HG03558 (cell line): ENCODE data around the gene YAE1.
"Not testable (repeated sequence)": the region's sequence is repeated elsewhere in the genome, so short reads cannot be mapped to it uniquely, and the experiment has no call there.

ENCODE experiments used
- ATAC-seq: cut with Tn5 transposase; IDR thresholded peaks from one replicate; pipeline ENCODE4 v1.9.1; 2021; ENCODE audit warnings: moderate number of reproducible peaks; ENCODE audit not compliant: unreplicated experiment; ENCODE audit errors: extremely low read depth

The YAE1 gene, protein sequence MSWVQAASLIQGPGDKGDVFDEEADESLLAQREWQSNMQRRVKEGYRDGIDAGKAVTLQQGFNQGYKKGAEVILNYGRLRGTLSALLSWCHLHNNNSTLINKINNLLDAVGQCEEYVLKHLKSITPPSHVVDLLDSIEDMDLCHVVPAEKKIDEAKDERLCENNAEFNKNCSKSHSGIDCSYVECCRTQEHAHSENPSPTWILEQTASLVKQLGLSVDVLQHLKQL

DNA sequence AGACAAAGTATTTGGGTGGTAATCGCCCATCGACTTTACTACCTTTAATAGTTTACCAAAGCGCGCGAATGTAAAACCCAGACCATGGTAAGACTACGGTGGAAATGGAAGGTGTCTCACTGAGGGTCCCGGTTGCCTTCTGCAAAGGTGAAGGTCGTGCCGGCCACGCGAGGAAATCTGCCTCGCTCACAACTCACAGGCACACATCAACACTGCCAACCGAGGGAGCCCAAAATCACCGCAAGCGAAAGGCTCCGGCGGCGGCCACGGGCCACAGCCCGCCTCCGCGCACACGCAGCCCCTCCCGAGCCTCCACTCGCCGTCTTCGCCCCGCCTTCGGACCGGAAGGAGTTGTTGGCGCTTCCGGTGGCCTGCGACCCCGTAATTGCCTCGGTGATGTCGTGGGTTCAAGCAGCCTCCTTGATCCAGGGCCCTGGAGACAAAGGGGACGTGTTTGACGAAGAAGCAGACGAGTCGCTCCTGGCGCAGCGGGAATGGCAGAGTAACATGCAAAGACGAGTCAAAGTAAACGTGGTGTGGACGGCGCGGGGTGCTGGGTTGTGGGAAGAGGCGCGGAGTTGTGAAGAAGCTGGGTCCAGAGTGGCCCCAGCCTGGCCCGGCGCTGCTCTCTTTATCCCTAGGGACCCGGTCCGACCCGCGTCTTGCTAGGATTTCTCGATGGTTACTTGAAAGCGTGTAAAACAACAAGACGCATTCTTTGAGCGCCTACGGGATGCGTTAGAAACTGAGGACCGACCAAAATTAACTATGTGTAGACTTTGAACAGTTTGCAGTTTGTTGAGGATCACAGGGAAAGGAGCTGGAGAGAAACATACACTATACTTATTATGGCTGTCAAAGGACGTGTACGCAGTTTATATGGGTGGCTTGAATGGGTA lies at the start of gene YAE1:
YAE1 (plus strand) TSS at position 382 of the 899 bp plus-strand sequence; CDS start at position 397, 15 bp downstream.
- ATAC-seq: peak; percentile 93

DNA sequence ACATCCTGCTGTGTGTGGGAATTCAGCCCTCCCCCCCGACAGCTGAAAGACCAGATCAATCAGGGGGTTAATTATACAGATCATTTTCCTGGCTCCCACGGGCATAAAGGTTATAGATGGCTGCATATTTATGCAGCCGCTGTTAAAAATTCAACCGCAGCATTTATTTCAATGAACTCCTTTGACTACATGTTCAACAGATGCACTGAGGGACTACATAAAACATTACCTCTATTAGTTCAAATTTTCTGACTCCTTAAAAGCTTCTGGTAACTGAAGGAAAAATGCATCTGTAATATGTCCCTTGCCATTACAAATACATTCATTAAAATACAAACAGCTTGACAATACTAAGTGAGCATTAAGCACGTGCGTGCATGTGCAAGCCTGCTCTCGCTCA lies 49.7 kb upstream of the YAE1 start:
- ATAC-seq: no peak

DNA sequence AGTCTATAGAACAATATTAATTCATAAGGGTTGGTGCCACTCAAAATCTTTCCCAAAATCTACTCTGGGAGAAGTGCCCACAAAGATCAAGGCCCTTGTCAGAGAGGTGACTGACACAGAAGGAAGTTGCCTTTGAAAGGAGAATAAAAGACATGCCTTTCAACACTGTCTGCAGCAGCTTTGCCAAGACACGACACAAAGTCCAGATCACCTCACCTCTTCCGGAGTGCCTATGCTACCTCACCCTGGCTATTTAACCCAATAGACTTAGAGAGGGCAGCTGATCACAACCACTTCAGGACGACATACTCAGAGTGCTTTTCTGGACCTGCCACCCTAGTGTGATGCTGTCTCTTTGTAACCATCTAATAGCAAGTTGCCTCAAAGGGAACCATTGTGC lies 49.0 kb upstream of the YAE1 start:
- no peak for ATAC-seq

DNA sequence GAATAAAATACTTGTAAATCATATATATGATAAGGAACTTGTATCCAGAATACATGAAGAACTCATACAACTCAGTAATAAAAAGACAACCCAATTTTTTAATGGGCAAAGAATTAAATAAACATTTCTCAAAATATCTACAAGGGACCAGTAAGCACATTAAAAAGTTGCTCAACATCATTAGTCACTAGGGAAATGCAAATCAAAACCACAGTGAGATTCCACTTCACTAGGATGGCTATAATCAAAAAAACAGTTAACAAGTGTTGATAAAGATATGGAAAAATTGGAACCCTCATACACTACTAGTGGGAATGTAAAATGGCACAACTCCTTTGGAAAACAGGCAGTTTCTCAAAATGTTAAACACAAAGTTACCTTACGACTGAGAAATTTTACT lies 40.3 kb upstream of the YAE1 start:
- ATAC-seq: no peak

DNA sequence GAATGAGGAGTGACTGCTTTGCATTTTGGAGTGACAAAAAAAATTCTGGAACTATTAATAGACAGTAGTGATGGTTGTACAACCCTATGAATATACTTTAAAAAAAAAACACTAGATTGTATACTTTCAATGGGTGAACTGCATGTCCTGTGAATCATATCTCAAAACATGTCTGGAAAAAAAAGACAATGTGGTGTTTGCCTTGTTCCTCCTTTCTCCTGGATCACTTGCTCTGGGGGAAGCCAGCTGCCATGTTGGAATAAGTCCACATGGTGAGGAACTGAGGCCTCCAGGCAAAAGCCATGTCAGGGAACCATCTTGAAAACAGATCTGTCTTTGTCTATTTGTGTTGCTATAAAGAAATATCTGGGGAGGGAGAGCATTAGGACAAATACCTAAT lies 39.5 kb upstream of the YAE1 start:
- no peak for ATAC-seq

DNA sequence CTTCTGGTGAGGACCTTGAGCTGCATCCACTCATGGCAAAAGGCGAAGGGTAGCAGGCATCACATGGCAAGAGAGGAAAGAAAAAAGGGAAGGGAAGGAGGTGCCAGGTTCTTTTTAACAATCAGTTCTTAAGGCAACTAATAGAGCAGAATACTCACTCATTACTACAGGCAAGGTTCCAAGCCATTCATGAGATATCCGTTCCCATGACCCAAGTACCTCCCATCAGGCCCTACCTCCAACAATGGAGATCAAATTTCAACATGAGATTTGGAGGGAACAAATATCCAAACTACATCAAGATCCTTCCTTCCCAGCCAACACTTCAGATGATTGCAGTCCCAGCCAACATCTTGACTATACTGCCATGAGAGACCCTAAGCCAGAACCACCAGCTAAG lies 38.9 kb upstream of the YAE1 start:
- no peak for ATAC-seq

DNA sequence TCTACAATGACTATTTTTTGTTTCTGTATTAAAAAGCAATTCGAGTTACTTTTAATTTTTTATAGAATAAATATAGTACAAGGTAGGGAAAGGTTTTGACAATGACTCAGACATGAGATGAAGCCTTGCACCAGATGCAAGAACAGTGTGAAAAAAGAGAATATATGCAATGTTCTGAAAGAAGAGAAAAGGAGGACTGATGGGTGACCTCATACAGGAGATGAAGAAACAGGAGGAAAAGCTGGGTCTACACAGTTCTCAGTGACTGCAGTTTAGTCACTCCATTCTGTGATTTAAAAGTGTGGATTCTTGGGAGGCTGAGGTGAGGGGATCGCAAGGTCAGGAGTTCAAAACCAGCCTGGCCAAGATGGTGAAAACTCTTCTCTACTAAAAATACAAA lies 38.3 kb upstream of the YAE1 start:
- ATAC-seq: no peak

DNA sequence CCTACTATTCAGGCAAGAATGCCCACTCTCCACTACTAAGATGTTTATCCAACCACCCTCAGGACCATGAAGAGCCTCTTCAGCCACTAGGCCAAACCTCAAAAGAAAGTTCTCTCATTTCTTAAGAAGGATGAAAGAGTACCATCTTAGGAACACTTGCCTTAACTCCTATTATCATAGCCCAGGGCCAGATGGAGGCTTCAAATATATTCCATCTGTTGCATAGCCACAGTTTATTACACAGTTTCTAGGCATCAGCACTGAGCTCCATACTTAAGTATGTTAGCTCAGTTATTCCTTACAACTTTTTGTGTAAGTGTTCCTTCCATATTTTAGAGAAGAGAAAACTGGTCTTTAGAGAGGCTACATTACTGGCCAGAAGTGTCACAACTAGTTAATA lies 37.4 kb upstream of the YAE1 start:
- ATAC-seq: no peak

DNA sequence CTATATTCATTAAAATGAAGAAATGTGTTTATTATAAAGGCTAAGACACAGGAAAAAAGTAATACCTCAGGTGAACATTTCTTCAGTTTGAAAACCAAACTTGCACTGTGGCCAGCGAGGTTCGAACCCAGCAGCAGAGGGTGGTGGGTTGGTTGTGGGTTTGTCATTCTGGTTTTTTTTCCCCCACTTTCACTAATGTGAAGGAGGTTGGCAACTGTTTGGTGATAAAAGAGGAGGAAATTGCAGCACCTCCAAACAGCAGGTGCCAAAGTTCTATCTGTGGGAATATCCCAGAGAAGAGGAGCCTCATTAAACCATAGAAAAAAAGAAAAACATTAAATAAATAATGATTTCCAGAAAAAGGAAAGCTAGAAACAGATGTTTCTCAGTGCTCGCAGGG lies 36.6 kb upstream of the YAE1 start:
- no peak for ATAC-seq

DNA sequence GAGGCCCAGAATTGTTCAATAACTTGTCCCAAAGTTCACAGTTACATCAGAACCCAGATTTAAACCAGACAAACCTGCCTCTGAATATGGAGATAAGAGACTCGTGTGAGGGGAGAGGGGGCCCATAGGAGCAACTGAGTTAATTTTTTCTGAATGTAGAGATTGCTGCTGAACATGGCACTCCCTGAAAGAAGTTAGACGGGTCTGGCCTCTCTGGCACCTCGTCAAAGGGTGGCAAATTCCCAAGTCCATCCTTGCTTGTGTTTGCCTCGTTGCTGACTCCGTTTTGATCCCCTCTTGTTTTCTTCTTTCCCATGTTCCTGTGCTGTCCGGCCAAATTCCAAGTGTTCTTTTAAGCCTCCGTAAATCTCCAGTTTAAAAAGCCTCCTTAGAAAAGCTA lies 35.2 kb upstream of the YAE1 start:
- no peak for ATAC-seq

DNA sequence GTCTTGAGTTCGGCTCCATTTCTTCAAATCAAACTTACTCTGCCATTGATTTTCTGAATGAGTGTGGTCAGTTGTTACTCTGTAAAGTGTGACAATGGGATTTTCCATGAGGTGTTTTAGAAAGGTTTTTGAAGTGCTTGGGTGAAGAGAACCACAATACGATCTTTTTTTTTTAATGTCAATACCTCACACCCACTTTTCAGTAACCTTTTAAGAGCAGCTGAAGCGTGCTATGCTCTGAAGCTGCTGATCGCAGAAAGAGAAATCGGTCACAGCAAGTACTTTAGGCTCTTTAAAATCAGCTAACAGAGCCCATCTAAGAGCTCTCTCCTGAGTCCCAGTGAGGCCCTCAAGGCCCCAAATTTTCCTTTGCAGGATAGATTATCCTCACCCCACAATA lies 34.4 kb upstream of the YAE1 start:
- no peak for ATAC-seq

DNA sequence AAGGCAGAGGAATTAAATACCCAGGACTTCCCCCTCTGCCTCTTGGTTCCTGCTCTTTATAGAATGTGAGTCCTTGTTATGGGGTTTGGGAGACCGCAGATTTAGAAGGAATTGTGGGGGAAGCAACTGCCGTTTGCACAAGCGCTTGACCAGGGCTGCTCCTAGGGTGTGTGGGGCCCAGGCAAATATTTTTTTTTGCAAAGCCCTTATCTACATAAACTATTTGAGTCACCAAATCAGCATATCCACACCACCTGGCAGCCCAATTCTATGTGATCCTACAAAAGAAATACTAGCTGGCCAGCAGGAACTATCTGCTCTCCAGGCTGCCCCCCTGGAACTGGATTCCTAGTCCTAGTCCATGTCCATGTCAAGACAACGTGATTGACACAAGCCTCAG lies 33.4 kb upstream of the YAE1 start:
- no peak for ATAC-seq

DNA sequence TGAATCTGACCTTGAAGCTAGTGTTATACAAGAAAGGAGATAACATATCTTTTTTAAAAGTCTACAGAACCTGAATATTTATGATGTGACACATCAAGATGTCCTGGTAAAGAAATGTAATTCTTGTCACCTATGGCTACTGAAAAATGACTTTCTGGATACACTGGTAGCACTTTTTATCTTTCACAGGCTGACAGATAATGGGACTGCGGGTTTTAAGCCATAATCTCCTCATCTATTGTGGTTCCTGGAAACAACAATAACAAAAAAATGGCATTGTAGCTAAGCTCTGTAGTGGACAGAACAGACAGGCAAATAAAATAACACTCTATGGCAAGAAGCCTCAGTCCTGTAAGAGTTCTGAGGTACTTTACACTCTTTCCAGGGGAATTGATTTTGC lies 31.6 kb upstream of the YAE1 start:
- ATAC-seq: no peak

DNA sequence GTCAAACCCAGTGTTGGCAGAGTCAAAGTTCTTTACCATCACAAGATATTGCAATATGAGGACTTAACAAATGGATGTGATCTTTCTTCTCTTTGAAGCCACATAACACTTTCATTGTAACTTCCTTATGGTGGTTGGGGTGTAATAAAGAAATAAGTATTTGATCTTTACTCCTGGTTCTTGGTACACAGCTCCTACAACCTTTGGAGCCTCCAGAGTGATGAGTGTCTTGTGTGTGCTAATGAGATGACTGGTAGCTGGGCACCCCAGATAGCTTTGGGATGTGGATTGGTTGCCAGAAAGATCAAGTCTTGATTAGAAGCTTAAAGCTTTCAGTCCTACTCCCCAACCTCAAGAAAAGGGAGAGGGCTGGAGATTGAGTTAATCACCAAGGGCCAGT lies 31.1 kb upstream of the YAE1 start:
- no peak for ATAC-seq

DNA sequence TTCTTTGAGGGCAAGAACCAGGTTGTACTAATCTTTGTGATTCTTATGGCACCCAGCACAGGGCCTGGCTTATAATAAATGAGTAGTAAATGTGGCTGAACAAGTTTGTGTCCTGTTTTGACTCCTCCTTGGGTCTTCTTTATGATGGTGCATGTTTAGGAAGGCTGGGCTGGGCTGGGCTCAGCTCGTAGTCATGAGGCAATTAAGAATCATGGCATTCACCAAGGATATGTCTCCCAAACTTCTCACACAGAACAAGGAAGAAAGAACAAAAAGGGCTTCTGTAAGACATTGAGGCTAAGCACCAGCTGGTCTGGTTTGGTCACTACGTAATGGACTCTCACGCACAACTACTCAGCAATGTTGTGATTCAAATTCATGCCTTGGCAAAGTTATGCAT lies 30.5 kb upstream of the YAE1 start:
- no peak for ATAC-seq

DNA sequence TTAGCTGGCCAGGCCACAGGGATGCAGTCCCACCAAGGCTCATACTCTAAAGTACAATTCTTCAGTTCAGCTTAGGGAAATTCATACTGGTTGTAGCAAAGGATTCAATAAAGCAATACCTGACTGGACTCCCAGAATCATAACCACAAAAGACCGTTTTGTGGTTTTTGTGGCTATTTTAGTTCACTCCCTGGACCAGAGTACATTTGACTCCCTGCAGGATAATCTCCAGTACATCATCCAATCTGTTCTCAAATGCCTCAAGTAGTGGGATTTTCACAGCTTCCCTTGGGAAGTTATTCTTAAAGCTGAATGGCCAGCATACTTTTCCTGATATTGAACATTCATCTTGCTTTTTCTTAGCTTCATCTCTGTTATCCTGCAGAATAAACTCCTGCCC lies 29.3 kb upstream of the YAE1 start:
- no peak for ATAC-seq

DNA sequence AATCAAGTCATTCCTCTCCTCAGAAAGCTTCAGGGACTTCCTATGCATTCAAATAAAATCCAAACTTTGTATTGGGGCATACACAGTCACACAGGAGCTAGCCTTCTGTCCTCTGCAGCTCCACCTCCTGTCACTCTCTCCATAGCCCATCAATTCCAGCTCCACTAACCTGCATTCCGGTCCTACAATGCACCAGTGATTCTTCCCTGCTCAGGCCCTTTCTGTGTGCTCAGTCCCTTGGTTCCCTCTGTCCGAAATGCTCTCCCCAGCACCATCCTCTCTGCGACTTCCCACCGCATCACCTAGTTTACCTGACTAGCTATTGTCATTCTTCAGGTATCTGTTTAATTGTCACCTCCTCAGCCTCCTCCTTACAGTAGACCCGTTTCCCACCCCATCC lies 26.4 kb upstream of the YAE1 start:
- no peak for ATAC-seq

DNA sequence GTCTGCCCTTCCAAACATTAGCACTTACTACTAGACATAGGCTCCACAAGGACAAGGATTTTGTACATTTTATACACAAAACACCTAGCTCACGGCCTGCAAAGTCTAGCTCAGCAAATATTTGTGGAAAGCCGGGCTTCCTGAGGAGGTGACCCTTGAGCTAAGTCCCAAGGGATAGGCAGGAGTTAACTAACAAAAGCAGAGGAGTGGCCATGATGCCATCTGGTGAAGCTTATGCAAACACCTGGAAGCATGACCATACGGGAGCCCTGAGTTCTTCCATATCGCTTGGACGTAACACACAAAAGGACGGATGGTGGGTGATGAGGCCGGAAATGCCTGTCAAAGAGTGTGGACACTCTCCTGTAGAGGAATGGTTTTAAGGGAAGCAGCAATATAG lies 25.9 kb upstream of the YAE1 start:
- ATAC-seq: no peak

DNA sequence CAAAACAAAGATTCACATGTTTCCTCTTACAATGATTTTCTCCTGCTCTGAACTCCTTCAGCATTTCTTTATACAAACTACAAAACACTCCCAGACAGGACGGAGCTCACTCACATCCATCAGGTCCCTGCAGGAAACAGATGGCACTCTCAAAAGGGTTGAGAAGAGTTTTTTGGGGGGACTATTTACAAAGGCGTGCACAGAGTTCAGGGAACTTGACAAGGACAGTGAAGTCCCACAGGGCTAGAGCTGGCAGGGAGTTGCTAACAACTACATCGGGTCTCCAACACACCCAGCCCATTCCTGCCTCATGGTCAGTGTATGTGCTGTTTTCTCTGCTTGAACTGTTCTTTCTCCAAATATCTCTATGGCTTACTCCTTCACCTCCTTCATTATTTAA lies 24.7 kb upstream of the YAE1 start:
- no peak for ATAC-seq

DNA sequence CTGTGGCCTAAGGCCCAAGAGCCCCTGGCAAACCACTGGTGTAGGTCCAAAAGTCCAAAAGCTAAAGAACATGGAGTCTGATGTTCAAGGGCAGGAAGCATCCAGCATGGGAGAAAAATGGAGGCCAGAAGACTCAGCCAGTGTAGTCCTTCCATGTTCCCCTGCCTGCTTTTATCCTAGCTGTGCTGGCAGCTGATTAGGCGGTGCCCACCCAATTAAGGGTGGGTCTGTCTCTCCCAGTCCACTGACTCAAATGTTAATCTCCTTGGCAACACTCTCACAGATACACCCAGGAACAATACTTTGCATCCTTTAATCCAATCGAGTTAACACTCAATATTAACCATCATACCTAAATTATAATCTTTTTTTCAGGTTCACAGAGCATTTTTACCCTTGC lies 21.4 kb upstream of the YAE1 start:
- not testable (repeated sequence) for ATAC-seq

DNA sequence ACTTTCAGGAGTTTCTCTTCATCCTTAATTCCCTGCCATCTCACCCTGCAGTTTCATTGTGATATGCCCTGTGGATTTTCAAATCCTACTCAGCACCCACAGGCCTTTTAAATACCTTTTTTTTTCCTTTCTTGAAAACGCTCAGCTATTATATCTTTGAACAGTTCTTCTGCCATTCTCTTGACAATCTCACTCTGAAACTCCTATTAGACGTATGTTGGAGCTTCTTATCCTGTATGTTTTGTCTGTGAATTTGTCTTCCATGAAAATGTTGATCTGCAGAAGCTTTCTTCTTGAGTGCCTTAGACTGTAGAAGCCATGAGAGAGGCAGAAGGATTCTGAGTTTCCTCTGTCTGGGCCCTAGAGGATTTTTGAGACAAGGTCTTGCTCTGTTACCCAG lies 18.9 kb upstream of the YAE1 start:
- no peak for ATAC-seq

DNA sequence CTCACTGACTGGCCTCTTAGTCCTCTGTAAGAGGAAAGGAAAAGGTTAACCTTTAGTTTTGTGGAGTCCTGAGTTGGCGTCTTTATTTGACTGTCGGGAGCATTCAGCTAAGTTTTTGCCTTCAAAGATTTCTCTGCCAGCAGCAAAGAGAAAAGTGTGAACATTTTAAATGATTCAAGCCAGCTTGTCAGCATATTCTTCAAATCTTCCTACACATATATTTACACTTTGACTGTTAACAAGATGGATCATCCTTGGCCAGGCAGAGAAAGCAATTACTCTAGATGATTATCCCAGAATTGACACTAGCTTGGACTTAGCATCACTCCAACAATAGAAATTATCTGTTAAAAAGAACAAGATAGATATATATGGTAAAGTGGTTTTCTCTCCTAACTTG lies 15.8 kb upstream of the YAE1 start:
- ATAC-seq: no peak
